DLD1 (cell line): ENCODE measurements around the gene KIF4A.
"Not testable (repeated sequence)": the region's sequence is repeated elsewhere in the genome, so short reads cannot be mapped to it uniquely, and the experiment has no call there.

ENCODE experiments used
- in situ Hi-C: cut with HindIII; loops from 2 replicates; pipeline ENCODE4 v1.10.0; 2017; ENCODE audit warnings: low sequenced_read_pairs

KIF4A gene, protein sequence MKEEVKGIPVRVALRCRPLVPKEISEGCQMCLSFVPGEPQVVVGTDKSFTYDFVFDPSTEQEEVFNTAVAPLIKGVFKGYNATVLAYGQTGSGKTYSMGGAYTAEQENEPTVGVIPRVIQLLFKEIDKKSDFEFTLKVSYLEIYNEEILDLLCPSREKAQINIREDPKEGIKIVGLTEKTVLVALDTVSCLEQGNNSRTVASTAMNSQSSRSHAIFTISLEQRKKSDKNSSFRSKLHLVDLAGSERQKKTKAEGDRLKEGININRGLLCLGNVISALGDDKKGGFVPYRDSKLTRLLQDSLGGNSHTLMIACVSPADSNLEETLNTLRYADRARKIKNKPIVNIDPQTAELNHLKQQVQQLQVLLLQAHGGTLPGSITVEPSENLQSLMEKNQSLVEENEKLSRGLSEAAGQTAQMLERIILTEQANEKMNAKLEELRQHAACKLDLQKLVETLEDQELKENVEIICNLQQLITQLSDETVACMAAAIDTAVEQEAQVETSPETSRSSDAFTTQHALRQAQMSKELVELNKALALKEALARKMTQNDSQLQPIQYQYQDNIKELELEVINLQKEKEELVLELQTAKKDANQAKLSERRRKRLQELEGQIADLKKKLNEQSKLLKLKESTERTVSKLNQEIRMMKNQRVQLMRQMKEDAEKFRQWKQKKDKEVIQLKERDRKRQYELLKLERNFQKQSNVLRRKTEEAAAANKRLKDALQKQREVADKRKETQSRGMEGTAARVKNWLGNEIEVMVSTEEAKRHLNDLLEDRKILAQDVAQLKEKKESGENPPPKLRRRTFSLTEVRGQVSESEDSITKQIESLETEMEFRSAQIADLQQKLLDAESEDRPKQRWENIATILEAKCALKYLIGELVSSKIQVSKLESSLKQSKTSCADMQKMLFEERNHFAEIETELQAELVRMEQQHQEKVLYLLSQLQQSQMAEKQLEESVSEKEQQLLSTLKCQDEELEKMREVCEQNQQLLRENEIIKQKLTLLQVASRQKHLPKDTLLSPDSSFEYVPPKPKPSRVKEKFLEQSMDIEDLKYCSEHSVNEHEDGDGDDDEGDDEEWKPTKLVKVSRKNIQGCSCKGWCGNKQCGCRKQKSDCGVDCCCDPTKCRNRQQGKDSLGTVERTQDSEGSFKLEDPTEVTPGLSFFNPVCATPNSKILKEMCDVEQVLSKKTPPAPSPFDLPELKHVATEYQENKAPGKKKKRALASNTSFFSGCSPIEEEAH

DNA sequence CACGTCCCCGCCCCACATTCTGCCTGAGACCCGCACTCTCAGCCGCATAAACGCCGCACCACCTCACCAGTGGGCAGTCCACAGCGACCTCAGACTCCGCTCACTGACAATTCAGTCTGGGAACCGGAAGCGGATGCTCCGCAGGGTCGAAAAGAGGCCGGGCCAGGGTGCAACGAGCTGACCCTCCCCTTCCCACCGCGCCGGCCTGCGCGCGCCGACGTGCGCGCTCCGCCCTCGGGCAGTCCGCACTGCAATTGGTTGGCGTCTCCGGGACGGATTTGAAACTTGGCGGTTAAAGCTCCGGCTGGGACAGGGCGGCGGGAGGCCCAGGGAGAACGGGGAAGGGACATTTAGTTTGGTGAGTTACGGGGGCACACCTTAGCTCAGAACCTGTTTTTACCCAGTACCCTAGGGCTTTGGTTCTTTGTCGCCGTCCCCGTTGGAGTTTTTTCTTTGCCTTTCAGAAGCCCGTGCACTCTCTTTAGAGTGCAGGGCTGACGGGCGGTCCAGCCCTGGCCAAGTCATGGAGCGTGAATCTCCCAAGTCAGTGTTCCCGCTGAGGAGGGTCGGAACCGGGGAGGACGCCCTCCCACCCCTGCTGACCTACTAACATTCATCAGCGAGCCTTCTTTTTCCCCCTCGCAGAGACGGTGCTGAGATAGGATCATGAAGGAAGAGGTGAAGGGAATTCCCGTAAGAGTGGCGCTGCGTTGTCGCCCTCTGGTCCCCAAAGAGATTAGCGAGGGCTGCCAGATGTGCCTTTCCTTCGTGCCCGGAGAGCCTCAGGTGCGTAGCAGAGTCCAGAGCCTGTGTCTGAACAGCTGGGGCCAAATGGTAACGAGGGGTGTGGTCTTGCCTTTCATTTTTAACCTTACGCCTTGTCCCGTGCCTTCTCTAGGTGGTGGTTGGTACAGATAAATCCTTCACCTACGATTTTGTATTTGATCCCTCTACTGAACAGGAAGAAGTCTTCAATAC is at the start of gene KIF4A, which contains the start of gene PDZD11:
KIF4A (plus strand) TSS at position 312 of the 978 bp plus-strand sequence; CDS start at position 667, 355 bp downstream.
PDZD11 (minus strand) TSS at position 135 of the 978 bp plus-strand sequence. CDS start 586 bp downstream, outside the sequence.
- in situ Hi-C loops, result no loop called here

DNA sequence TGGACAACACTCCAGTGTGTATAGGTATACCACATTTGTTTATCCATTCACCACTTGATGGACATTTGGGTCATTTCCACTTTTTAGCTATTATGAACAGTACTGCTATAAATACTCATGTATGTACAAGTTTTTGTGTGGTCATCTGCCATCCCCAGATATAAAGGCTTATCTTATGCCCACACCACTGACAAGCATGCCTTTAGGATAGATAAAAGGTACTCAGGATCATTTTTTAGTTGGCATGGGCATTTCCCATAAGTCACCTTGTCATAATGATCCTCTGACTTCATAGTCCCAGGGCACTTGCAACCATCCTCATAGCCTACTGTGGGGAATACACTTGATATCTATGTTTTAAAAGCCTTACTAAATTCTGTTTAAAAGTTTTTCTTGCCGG is 49.2 kb upstream of the KIF4A start:
- in situ Hi-C loops, result no loop called here

GRCh38 chrX:70241501-70241900 is 48.4 kb upstream of the KIF4A start:
- in situ Hi-C loops, result no loop called here

DNA sequence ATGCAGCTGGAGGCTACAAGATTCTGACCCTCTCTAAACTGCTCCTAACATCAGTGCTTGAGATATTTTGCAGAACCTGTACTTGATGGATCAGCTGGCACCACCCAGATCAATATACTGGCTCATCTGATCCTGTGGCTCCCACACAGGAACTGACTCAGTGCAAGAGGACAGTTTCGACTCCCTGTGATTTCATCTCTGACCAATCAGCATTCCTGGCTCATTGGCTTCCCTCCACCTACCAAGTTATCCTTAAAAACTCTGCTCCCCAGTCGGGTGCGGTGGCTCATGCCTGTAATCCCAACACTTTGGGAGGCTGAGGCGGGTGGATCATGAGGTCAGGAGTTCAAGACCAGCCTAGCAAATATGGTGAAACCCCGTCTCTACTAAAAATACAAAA is 46.3 kb upstream of the KIF4A start:
- in situ Hi-C loops, result not testable (repeated sequence)

- in situ Hi-C loops, result no loop called here
Observed at GRCh38 chrX:70244881-70245280, 45.0 kb upstream of the KIF4A start.

GRCh38 chrX:70247252-70247651 is 42.7 kb upstream of the KIF4A start:
- in situ Hi-C loops, result no loop called here

DNA sequence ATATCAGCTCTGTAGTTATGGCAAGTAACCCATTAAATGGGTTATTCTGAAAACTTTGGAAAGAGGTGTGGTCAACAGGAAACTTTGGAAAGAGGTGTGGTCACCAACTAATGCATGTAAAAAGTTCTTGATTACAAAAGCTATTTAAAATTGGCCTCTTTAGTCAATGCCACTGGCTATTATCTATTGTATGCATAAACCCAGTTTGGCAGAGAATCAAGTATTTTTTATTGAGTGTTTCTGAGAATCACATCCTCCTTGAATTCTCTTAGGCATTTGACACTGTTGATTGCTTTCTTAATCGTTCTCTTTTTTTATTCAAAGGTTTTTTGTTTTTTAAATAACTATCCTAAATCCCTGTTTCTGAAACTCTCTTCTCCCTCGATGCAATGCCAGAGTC is 37.4 kb upstream of the KIF4A start:
- in situ Hi-C loops, result no loop called here

DNA sequence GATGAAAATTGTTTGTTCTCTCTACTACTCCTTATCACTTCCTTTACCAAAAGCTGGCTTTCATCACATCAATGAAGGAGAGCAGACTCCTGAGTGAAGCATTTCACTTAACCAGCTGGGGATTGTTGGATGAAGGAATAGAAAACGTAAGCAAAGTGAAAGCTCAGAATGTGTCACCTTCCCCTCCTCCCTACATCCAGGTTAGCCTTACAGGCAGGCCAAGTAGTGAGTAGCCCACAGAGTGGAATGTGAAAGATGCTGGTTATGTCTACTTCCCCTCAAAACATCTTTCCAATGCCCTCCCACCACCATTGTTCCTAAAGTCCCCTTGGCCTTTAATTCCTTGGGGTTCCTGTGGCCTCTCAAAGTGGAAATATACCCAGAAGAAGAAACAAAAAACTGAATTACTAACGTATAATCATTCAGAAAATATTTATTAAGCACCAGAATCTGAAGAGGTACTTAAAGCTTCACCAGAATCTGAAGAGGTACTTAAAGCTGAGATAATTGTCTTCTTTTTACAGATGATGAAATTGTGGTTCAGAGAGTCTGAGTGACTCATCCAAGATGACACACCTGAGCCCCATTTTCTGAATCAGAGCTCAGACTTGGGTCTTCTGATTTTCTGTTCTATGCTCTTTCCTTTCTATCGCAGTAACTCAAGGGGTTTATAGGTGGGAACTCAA is 36.4 kb upstream of the KIF4A start:
- in situ Hi-C loops, result no loop called here

GRCh38 chrX:70254063-70254400 is 35.9 kb upstream of the KIF4A start:
- in situ Hi-C loops, result no loop called here

GRCh38 chrX:70254909-70255308 is 35.0 kb upstream of the KIF4A start:
- in situ Hi-C loops, result no loop called here

GRCh38 chrX:70255452-70255851 is 34.5 kb upstream of the KIF4A start:
- in situ Hi-C loops, result no loop called here

DNA sequence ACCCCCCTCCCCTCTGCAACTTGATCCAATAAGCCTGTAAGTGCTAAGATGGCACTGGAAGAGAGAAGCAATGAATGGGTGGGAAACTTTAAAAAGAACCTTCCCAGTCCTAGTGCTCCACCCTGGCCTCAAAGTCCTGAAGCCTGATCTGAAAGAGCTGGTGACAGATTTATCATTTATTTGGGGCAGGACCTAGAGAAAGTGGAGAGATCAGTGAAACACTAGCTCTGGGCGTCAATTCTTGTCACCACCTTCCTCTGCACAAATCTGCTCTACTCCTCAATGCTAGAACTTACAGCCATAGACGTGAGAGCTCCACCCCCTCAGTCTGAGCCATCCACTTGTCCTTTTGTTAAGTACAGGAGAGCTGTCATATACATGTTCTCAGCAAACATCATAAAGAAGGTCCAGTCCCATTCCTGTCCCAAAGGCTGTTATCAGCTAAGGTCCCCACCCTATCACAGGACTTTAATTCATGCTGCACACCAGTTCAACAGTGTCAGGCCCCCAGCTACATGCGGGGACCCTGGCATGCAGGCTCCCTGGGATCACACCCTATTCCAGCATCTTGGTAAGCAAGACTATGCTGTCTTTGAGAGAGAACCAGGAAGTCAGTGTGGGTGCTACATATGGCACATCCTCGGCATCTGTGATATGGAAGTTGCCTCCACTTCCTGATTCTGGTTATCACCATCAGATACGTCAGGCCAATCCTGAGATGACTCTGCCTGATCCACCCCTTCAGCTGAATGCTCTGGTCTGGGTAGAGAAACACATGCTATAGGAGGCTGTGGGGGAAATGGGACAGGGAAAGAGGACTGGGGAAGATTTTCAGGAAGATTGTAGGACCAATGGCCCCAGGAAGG is 32.2 kb upstream of the KIF4A start:
- in situ Hi-C loops, result no loop called here

DNA sequence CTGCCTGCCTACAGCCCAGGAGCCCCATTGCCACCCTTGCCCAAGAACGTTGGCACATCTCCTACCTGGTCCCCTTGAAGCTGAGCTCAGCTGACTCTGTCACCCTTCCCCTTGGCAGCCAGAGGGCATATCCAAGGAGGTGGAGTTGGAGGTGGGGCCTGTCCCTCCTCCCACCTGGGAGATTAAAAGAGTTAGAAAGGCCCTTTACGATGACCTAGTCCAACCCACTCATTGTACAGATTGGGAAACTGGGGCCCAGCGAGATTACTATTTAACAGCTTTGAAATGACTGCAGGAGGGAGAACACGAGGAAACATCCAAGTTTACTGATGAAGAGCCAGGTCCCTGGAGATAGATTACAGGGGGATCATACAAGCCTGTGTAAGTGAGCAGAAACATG is 29.8 kb upstream of the KIF4A start, which contains the start of gene P2RY4:
P2RY4 (minus strand) TSS at position 101 of the 400 bp plus-strand sequence. CDS start 580 bp downstream, outside the sequence.
- in situ Hi-C loops, result no loop called here

DNA sequence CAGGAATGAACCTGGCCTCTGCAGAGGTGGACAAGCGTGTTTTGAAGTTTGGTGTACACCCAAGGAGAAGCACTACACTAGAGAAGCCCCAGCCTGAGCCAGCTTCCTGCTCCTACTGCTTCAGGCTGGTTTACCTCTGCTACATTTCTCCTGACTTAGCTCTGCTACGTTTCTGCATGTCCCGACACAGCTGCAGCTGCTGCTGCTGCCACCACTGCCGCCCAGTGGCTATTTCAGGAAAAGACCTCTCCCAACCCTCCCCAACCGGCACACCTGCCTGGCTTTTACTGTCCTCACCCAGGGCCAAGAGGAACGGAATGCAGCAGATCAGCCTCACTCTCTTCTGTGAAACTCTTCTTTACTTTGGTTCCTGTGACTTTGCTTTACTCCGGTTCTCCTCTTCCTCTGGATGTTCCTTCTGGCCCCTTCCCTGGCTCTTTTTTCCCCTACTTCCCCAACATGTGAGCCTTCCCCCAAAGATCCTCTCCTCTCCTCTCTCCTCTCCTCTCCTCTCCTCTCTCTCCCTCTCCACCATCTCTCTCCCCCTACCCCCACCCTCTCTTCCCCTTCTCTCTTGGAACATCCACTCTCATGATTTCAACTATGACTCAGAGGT is 26.8 kb upstream of the KIF4A start:
- in situ Hi-C loops, result no loop called here

- in situ Hi-C loops, result no loop called here
Observed at GRCh38 chrX:70264784-70265183, 25.1 kb upstream of the KIF4A start.

- in situ Hi-C loops, result no loop called here
Observed at GRCh38 chrX:70268034-70268433, 21.9 kb upstream of the KIF4A start, which contains the start of gene ARR3. ARR3 (plus strand) TSS chrX:70268334; CDS start chrX:70269386, 1,052 bp downstream.

DNA sequence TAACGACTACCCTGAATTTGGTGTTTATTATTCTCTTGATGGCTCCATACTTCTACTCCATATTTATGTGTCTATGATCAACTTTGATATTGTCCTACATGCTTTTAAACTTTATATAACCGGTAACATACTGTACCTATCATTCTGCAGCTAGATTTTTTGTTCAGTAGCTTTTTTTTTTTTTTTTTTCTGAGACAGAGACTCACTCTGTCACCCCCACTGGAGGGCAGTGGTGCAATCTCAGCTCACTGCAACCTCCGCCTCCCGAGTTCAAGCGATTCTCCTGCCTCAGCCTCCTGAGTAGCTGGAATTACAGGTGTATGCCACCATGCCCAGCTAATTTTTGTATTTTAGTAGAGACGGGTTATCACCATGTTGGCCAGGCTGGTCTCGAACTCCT is 15.9 kb upstream of the KIF4A start:
- in situ Hi-C loops, result not testable (repeated sequence)

GRCh38 chrX:70279081-70279480 is 10.8 kb upstream of the KIF4A start:
- in situ Hi-C loops, result no loop called here
